ENCODE results near the gene KLF16. TPM values are rescaled to one million over a fixed set of nuclear protein-coding genes. Genes with fewer than 3 reads are reported as not detected.

The KLF16 gene
- total RNA-seq, 1 donor from 2014 or later, result 9.8 TPM

GRCh38 chr19:1848399-1849131 is 14.8 kb downstream of the KLF16 start, which contains the start of gene REXO1:
Gene REXO1 (minus strand): TSS chr19:1848483. CDS start chr19:1848358, 125 bp downstream.
- ATAC-seq, result peak; percentile 86
- peak; percentile 97 for DNase-seq
- intact Hi-C loops (cut with micrococcal nuclease), result no loop called here

- ATAC-seq (no peak), DNase-seq (peak; percentile 54)
- intact Hi-C loops (cut with micrococcal nuclease), result no loop called here
Observed at GRCh38 chr19:1847684-1848398, 15.5 kb downstream of the KLF16 start.

- ATAC-seq (no peak), DNase-seq (no peak)
- intact Hi-C loops (cut with micrococcal nuclease), result no loop called here
Observed at GRCh38 chr19:1847348-1847683, 16.1 kb downstream of the KLF16 start.

DNA sequence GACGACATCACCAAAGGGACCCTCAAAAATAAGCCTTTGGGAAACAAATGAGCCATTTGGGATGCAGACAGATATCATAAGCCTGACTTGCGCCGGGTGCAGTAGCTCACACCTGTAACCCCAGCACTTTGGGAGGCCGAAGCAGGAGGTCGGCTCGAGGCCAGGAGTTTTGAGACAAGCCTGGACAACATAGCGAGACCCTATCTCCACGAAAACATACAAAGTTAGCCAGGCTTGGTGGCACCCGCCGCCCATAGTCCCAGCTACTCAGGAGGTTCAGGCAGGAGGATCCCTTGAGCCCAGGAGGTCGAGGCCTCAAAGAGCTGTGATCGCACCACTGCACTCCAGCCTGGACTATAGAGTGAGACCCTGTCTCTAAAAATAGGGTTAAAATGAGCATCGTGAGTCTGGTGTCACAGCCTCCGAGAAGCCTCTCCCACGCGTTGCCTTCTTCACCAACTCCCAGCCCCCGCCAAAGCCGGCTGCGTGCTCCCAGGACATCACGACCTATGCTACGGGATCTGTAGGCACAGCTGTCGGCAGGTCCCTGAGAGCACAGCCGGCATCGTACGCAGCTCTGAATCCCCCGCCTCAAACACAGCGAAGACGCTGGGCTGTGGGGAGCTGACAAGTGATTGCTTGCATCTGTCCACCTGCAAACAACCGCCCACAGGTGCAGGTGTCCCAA is 16.7 kb downstream of the KLF16 start:
- ATAC-seq, result no peak
- intact Hi-C loops (cut with micrococcal nuclease), result no loop called here
- DNase-seq, result no peak

- intact Hi-C loops (cut with micrococcal nuclease), result no loop called here
- ATAC-seq (no peak), DNase-seq (peak; percentile 23)
Observed at GRCh38 chr19:1845642-1846041, 17.7 kb downstream of the KLF16 start.

GRCh38 chr19:1845125-1845515 is 18.3 kb downstream of the KLF16 start:
- ATAC-seq (no peak), DNase-seq (no peak)
- intact Hi-C loops (cut with micrococcal nuclease), result no loop called here

DNA sequence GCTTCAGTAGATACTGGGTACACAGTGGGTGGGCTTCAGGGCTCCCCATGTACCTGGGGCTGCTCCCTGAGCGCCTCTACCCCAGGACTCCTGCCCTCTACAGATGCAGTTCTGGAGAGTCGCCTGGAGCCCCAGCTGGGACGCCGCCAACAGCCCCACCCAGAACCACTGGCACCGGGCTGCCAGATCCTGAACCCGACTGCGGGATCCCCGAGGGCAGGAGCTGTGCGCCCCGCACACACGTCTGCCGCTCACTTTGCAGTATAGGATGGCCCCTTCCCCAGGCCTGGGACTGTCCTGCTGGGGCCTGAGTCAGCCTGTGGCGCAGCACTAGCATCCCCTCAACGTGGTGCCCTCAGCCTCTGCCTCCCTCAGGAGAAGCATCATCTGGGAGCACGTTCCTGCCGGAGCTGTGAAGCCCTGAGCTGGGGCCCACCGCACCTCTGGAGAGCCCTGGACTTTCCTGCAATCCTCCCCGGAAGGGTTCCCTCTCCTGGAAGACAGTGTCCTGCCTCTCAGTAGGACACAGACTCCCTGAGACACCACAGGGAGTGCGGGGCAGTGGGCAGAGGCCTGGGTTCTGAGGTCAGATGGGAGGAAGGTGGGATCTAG is 18.8 kb downstream of the KLF16 start:
- intact Hi-C loops (cut with micrococcal nuclease), result no loop called here
- ATAC-seq, result no peak
- DNase-seq, result peak; percentile 37

- no peak for DNase-seq
Observed at GRCh38 chr19:1843646-1844394, 19.6 kb downstream of the KLF16 start.

GRCh38 chr19:1843116-1843515 is 20.3 kb downstream of the KLF16 start:
- intact Hi-C loops (cut with micrococcal nuclease), result no loop called here
- DNase-seq, result no peak

More at GRCh38 chr19:1843646-1844394, 19.6 kb downstream of the KLF16 start:
- no peak for ATAC-seq
- intact Hi-C loops (cut with micrococcal nuclease), result no loop called here

GRCh38 chr19:1841209-1841924 is 22.0 kb downstream of the KLF16 start:
- peak; percentile 7 for ATAC-seq
- intact Hi-C loops (cut with micrococcal nuclease), result no loop called here
- DNase-seq, result peak; percentile 36

More at GRCh38 chr19:1843116-1843515, 20.3 kb downstream of the KLF16 start:
- no peak for ATAC-seq

- DNase-seq, result peak; percentile 68
- peak; percentile 69 for ATAC-seq
- intact Hi-C loops (cut with micrococcal nuclease), result no loop called here
Observed at GRCh38 chr19:1840541-1841115, 22.8 kb downstream of the KLF16 start.

GRCh38 chr19:1839658-1840540 is 23.5 kb downstream of the KLF16 start:
- ATAC-seq, result no peak
- intact Hi-C loops (cut with micrococcal nuclease), result no loop called here
- peak; percentile 31 for DNase-seq

DNA sequence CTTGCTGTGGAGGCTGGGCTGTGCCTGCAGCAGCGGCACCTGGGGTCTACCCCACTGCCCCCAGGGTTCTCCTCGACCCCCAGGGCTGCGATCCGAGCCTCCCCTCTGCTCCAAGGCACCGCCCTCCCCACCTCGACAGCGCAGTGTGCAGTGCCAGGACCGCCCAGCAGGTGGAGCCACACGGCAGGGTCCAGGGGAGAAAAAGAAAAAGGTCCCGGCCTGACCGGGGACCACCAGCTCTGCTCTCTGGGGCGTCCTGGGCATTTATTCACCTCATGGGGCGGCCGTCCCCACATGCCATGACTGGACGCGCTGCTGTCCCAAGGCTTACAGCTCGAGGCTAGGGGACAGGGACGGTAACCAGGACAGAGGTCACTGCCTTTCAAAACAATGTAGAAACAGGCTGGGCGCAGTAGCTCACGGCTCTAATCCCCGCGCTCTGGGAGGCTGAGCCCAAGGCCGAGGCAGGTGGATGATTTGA is 25.7 kb downstream of the KLF16 start:
- intact Hi-C loops (cut with micrococcal nuclease), result no loop called here
- no peak for ATAC-seq
- DNase-seq, result no peak

- intact Hi-C loops (cut with micrococcal nuclease), result no loop called here
- DNase-seq (no peak), ATAC-seq (no peak)
Observed at GRCh38 chr19:1837222-1837565, 26.2 kb downstream of the KLF16 start.

DNA sequence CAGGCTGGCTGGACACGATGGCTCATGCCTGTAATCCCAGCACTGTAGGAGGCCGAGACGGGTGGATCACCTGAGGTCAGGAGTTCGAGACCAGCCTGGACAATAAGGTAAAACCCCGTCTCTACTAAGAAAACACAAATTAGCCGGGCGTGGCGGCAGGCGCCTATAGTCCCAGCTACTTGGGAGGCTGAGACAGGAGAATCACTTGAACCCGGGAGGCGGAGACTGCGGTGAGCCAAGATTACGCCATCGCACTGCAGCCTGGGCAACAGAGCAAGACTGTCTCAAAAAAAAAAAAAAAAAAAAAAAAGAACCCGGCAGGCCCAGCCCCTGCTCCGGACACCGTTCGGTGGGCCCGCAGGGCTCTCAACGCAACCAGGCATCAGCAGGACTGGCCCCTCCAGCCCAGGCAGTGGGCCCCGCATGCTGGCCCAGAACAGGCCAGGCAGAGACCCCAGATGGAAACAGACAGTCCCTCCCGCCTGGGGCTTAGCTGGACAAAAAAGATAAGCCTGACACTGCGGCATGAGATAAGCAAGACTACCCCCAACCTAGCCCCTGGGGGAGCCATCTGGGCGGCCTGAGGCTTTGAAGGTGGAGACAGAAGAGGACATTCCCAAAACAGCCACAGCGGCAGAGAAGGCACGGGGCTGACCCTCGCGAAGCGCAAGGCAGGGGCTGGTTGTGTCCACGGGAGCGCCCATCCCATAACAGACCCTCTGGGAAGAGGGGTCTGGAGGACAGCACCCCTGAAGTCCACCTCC is 26.7 kb downstream of the KLF16 start:
- intact Hi-C loops (cut with micrococcal nuclease), result no loop called here
- ATAC-seq, result no peak
- DNase-seq, result no peak

DNA sequence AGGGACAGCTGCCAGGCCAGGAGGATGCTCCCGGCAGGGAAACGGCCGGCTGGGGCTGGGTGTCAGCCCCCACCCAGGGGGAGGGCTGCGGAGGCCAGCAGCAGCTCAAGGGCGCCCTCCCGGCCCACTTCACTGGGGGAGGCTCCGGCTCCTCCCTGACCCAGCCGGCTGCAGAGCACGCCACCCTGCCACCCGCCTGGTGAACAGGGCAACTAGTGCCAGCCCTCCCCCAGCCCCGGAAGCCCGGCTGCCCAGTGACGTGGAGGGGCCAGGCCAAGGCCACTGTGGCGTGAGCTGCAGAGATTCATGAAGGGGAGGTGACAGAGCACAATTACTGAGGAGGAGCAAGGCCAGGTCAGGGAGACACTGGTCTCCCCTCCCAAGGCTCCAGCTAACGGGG is 29.8 kb downstream of the KLF16 start:
- intact Hi-C loops (cut with micrococcal nuclease), result no loop called here
- DNase-seq (no peak), ATAC-seq (no peak)

Data from left ventricle myocardium superior (tissue), 1 donor.